Measurements from ENCODE around the gene DNAI7.

GRCh38 chr12:25195056-25195971 is at the start of gene DNAI7, which contains the start of gene ETFRF1:
- TF ChIP-seq CTCF (conservative IDR thresholded peaks at IDR 0.05 in 1 of 2, IDR thresholded peaks at IDR 0.05 in 1 of 2; ENCODE audit: extremely low read depth in 1 of 2, insufficient read depth in 1 of 2, low read depth in 1 of 2, low read length in 2 of 2): peak in 1 of 2 donors; percentile 10
- no peak for TF ChIP-seq EZH2 (IDR thresholded peaks at IDR 0.05; ENCODE audit: borderline replicate concordance, low read length)
